Measurements from ENCODE around the gene DNAL4. TPM values are rescaled to one million over a fixed set of nuclear protein-coding genes. Genes with fewer than 3 reads are reported as not detected.

The DNAL4 gene
- polyA plus RNA-seq, 2 of the 4 experiments (the other 2 are of a cell fraction), result 7.7 to 9.8 TPM

GRCh38 chr22:38744981-38745380, 49.0 kb downstream of the DNAL4 start:
- POLR2A ChIA-PET, result no interaction called here
- Histone ChIP-seq H3K4me1 (no peaks in the 10 kb centered on the region), H3K4me2 (no peak overlapping the region), H3K27ac (no peak overlapping the region), H3K4me3 (no peak overlapping the region), H3K9me3 (no peaks in the 10 kb centered on the region)
- ATAC-seq, result no peak
- TF ChIP-seq SREBF2 (IDR thresholded peaks at IDR 0.05) (no peak), BCL3 (IDR thresholded peaks at IDR 0.05) (no peak), CBX8 (IDR thresholded peaks at IDR 0.05) (no peak), KDM1A (IDR thresholded peaks at IDR 0.05; ENCODE audit: low read depth) (no peak)
- CTCF ChIA-PET, result interaction anchor here (0.7 kb wide), 2 partner anchors 23 to 662 kb away, joined by 3 to 4 read pairs; no protein-coding TSS in a partner anchor
- WGBS (ENCODE audit: missing lambda C conversion rate), result 85% methylated on average over 4 of the region's 6 CpGs
- DNase-seq (ENCODE audit: low read depth in 1 of 2, low spot score in 1 of 2), result no peak
- FAIRE-seq, result no peak

- FAIRE-seq, result no peak
- Histone ChIP-seq H3K27ac (no peak overlapping the region), H3K4me2 (no peak overlapping the region), H3K4me1 (no peaks in the 10 kb centered on the region), H3K9me3 (no peaks in the 10 kb centered on the region), H3K4me3 (no peak overlapping the region)
- 93% methylated on average over 15 of the region's 25 CpGs for WGBS (ENCODE audit: missing lambda C conversion rate)
- ATAC-seq, result no peak
- CTCF ChIA-PET, result interaction anchor here (0.7 to 2.5 kb wide), 6 partner anchors 9 to 126 kb away, joined by 3 to 10 read pairs (median 4); no protein-coding TSS in a partner anchor
- no peak for DNase-seq (ENCODE audit: low read depth in 1 of 2, low spot score in 1 of 2)
- POLR2A ChIA-PET, result no interaction called here
- TF ChIP-seq PBX3 (IDR thresholded peaks at IDR 0.05), result no peak
Measured at GRCh38 chr22:38742176-38742942, 51.6 kb downstream of the DNAL4 start.

GRCh38 chr22:38741576-38741975, 52.4 kb downstream of the DNAL4 start:
- 98% methylated on average over 6 of the region's 10 CpGs for WGBS (ENCODE audit: missing lambda C conversion rate)
- no peaks in the 10 kb centered on the region for H3K4me1 ChIP-seq
- no peak overlapping the region for H3K4me3 ChIP-seq
- FAIRE-seq, result no peak
- no peaks in the 10 kb centered on the region for H3K9me3 ChIP-seq
- POLR2A ChIA-PET, result interaction anchor here (0.6 kb wide), 1 partner anchor 450 kb away, joined by 12 read pairs; no protein-coding TSS in a partner anchor
- no peak for ATAC-seq
- CTCF ChIA-PET, result interaction anchor here (1.1 to 3.1 kb wide), 4 partner anchors 9 to 25 kb away, joined by 3 to 10 read pairs (median 9); no protein-coding TSS in a partner anchor
- DNase-seq (ENCODE audit: low read depth in 1 of 2, low spot score in 1 of 2), result no peak
- no peak for TF ChIP-seq RAD21 (conservative IDR thresholded peaks at IDR 0.05 in 1 of 2, IDR thresholded peaks at IDR 0.05 in 1 of 2)
- no peak for TF ChIP-seq ZFP36 (IDR thresholded peaks at IDR 0.05; ENCODE audit: borderline replicate concordance, partially characterized antibody)
- TF ChIP-seq PBX3 (IDR thresholded peaks at IDR 0.05), result no peak
- TF ChIP-seq EP300 (IDR thresholded peaks at IDR 0.05), result no peak
- TF ChIP-seq ZNF302 (CRISPR knock-in tag; IDR thresholded peaks at IDR 0.05), result no peak
- no peak for TF ChIP-seq TP53 (CRISPR knock-in tag; IDR thresholded peaks at IDR 0.05)
- no peak for TF ChIP-seq CEBPB (IDR thresholded peaks at IDR 0.05)
- no peak for TF ChIP-seq MYC (IDR thresholded peaks at IDR 0.05; ENCODE audit: borderline replicate concordance, low read length)
- TF ChIP-seq HOXA7 (CRISPR knock-in tag; IDR thresholded peaks at IDR 0.05), result no peak
- no peak overlapping the region for H3K27ac ChIP-seq
- no peak overlapping the region for H3K4me2 ChIP-seq

GRCh38 chr22:38741166-38741565, 52.8 kb downstream of the DNAL4 start:
- H3K4me3 ChIP-seq, result no peak overlapping the region
- no peak overlapping the region for H3K27ac ChIP-seq
- DNase-seq (ENCODE audit: low read depth in 1 of 2, low spot score in 1 of 2) (no peak), FAIRE-seq (no peak), ATAC-seq (no peak)
- ChIA-PET POLR2A (interaction anchor here (0.6 kb wide), 1 partner anchor 450 kb away, joined by 12 read pairs; no protein-coding TSS in a partner anchor), CTCF (interaction anchor here (0.7 to 3.1 kb wide), 5 partner anchors 9 to 28 kb away, joined by 3 to 10 read pairs (median 4); no protein-coding TSS in a partner anchor)
- 98% methylated on average over 8 of the region's 9 CpGs for WGBS (ENCODE audit: missing lambda C conversion rate)
- no peaks in the 10 kb centered on the region for H3K9me3 ChIP-seq
- TF ChIP-seq PHF8 (IDR thresholded peaks at IDR 0.05; ENCODE audit: borderline replicate concordance, low read depth) (no peak), EHMT2 (IDR thresholded peaks at IDR 0.05; ENCODE audit: low read depth) (no peak), SREBF2 (IDR thresholded peaks at IDR 0.05) (no peak), CHD2 (IDR thresholded peaks at IDR 0.05; ENCODE audit: low read length, partially characterized antibody) (no peak), CBX2 (IDR thresholded peaks at IDR 0.05; ENCODE audit: borderline replicate concordance, low read depth) (no peak), TFCP2L1 (CRISPR knock-in tag; IDR thresholded peaks at IDR 0.05) (no peak), USF2 (IDR thresholded peaks at IDR 0.05) (no peak), MAFK (IDR thresholded peaks at IDR 0.05; ENCODE audit: partially characterized antibody) (no peak), MYC (IDR thresholded peaks at IDR 0.05; ENCODE audit: borderline replicate concordance, low read length) (no peak)
- no peaks in the 10 kb centered on the region for H3K4me1 ChIP-seq
- H3K4me2 ChIP-seq, result no peak overlapping the region
